ENCODE data around the gene ZNF780A. TPM values are rescaled to one million over a fixed set of nuclear protein-coding genes. Genes with fewer than 3 reads are reported as not detected.
"Not testable (repeated sequence)": the region's sequence is repeated elsewhere in the genome, so short reads cannot be mapped to it uniquely, and the experiment has no call there.

ZNF780A gene
- total RNA-seq, result 10 to 100 TPM; 14.3 to 15.4 (median 14.4) TPM

- peak; percentile 63 for DNase-seq
- Mint-ChIP-seq H3K4me1 (ENCODE audit: low read depth) (peaks cover 40% of the 10 kb centered on the region), H3K4me3 (peak within 1 kb of the TSS; percentile 100), H3K9me3 (peaks cover 4% of the 10 kb centered on the region), H3K36me3 (ENCODE audit: insufficient read depth) (peaks cover 13% of the 10 kb centered on the region), H3K27me3 (ENCODE audit: low read depth) (peaks cover 9% of the 10 kb centered on the region)
- peak; percentile 93 to 94 for ATAC-seq
Measured at GRCh38 chr19:40090241-40091204, at the start of gene ZNF780A. TSS of gene ZNF780A (minus strand) at chr19:40090943. CDS start at chr19:40084753, 6,190 bp downstream.

- H3K36me3 Mint-ChIP-seq (ENCODE audit: insufficient read depth), result no peaks in the 10 kb centered on the region
- peaks cover 5% of the 10 kb centered on the region for H3K27me3 Mint-ChIP-seq (ENCODE audit: low read depth)
- no peaks in the 10 kb centered on the region for H3K9me3 Mint-ChIP-seq
- no peak for DNase-seq
- H3K4me1 Mint-ChIP-seq (ENCODE audit: low read depth), result peaks cover 17% of the 10 kb centered on the region
- no peak overlapping the region for H3K4me3 Mint-ChIP-seq
- ATAC-seq, result no peak
Measured at GRCh38 chr19:40139533-40140287, 49.0 kb upstream of the ZNF780A start.

GRCh38 chr19:40136818-40137217 lies 46.1 kb upstream of the ZNF780A start:
- no peak for ATAC-seq
- peaks cover 2% of the 10 kb centered on the region for H3K4me1 Mint-ChIP-seq (ENCODE audit: low read depth)
- H3K4me3 Mint-ChIP-seq, result no peak overlapping the region
- H3K27me3 Mint-ChIP-seq (ENCODE audit: low read depth), result peaks cover 6% of the 10 kb centered on the region
- no peak for DNase-seq
- no peaks in the 10 kb centered on the region for H3K9me3 Mint-ChIP-seq
- H3K36me3 Mint-ChIP-seq (ENCODE audit: insufficient read depth), result no peaks in the 10 kb centered on the region

GRCh38 chr19:40134866-40135265 lies 44.1 kb upstream of the ZNF780A start:
- Mint-ChIP-seq H3K4me3 (no peak overlapping the region), H3K4me1 (ENCODE audit: low read depth) (peaks cover under 1% of the 10 kb centered on the region), H3K27me3 (ENCODE audit: low read depth) (peaks cover 11% of the 10 kb centered on the region), H3K9me3 (peaks cover 8% of the 10 kb centered on the region), H3K36me3 (ENCODE audit: insufficient read depth) (no peaks in the 10 kb centered on the region)
- DNase-seq, result no peak
- no peak for ATAC-seq

- no peak for DNase-seq
- H3K4me3 Mint-ChIP-seq, result no peak overlapping the region
- peaks cover 13% of the 10 kb centered on the region for H3K9me3 Mint-ChIP-seq
- H3K4me1 Mint-ChIP-seq (ENCODE audit: low read depth), result no peaks in the 10 kb centered on the region
- peaks cover 16% of the 10 kb centered on the region for H3K27me3 Mint-ChIP-seq (ENCODE audit: low read depth)
- no peaks in the 10 kb centered on the region for H3K36me3 Mint-ChIP-seq (ENCODE audit: insufficient read depth)
- no peak for ATAC-seq
Measured at GRCh38 chr19:40133491-40133890, 42.7 kb upstream of the ZNF780A start.

DNA sequence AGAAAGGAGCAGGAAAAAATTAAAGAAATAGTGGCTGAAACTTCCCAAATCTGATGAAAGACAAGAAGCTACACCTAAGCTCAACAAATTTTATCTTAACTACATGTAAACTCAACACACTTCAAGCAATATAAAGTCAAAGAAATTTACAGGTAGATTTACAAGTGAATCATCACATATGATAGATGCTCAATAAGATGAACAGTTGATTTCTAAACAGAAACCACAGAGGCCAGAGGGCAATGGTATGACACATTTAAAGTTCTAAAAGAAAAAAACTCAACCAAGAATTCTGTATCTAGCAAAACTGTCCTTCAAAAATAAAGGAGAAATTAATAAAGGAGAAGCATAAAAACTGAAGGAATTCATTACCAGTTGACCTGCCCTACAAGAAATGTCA lies 39.3 kb upstream of the ZNF780A start:
- Mint-ChIP-seq H3K9me3 (peaks cover 13% of the 10 kb centered on the region), H3K4me1 (ENCODE audit: low read depth) (no peaks in the 10 kb centered on the region), H3K4me3 (no peak overlapping the region), H3K36me3 (ENCODE audit: insufficient read depth) (no peaks in the 10 kb centered on the region), H3K27me3 (ENCODE audit: low read depth) (peaks cover 32% of the 10 kb centered on the region)
- DNase-seq (no peak), ATAC-seq (no peak)

- Mint-ChIP-seq H3K36me3 (ENCODE audit: insufficient read depth) (no peaks in the 10 kb centered on the region), H3K4me1 (ENCODE audit: low read depth) (no peaks in the 10 kb centered on the region), H3K9me3 (peaks cover 13% of the 10 kb centered on the region), H3K27me3 (ENCODE audit: low read depth) (peaks cover 34% of the 10 kb centered on the region), H3K4me3 (no peak overlapping the region)
- no peak for DNase-seq
- ATAC-seq, result no peak
Measured at GRCh38 chr19:40129425-40129824, 38.7 kb upstream of the ZNF780A start.

DNA sequence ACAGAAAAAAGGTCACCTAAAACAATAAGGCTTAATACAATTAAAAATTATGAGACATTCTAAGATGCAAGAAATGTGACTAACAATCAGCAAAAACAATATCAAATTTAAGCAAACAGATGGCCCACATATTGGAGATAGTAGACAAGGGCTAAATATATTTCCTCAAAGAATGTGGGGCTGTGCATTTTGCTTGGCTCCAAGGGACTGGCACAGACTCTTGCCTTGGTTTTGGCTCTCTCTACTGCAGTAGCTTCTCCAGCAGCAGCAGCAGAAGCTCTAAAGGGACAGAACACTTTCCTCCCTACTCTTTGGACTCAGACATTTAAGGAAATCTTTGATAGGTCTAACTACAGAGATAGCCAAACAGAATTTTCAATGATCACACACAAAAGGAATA lies 38.2 kb upstream of the ZNF780A start:
- no peak for DNase-seq
- Mint-ChIP-seq H3K4me3 (no peak overlapping the region), H3K27me3 (ENCODE audit: low read depth) (peaks cover 36% of the 10 kb centered on the region), H3K9me3 (peaks cover 13% of the 10 kb centered on the region), H3K4me1 (ENCODE audit: low read depth) (no peaks in the 10 kb centered on the region), H3K36me3 (ENCODE audit: insufficient read depth) (no peaks in the 10 kb centered on the region)
- no peak for ATAC-seq

DNA sequence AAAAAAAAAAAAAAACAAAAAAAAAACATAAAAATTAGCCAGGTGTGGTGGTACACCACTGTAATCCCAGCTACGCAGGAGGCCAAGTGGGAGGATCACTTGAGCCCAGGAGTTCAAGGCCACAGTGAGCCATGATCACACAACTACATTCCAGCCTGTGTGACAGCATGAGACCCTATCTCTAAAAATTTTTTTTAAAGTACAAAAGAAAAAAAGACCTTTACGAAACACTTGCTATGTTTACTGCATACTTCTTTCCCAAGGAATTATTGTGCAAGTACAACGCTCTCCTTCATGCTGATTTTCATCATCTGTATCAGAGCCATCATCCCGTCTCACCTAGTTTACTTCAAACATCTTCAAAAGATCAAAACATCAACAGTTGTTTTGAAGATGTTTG lies 28.6 kb upstream of the ZNF780A start:
- Mint-ChIP-seq H3K4me1 (ENCODE audit: low read depth) (no peaks in the 10 kb centered on the region), H3K4me3 (no peak overlapping the region), H3K36me3 (ENCODE audit: insufficient read depth) (no peaks in the 10 kb centered on the region), H3K9me3 (peaks cover 4% of the 10 kb centered on the region), H3K27me3 (ENCODE audit: low read depth) (peaks cover 16% of the 10 kb centered on the region)
- DNase-seq (no peak), ATAC-seq (no peak)

GRCh38 chr19:40118638-40119037 lies 27.9 kb upstream of the ZNF780A start:
- H3K27me3 Mint-ChIP-seq (ENCODE audit: low read depth), result peaks cover 13% of the 10 kb centered on the region
- not testable (repeated sequence) for H3K9me3 Mint-ChIP-seq; H3K4me3 Mint-ChIP-seq; H3K36me3 Mint-ChIP-seq (ENCODE audit: insufficient read depth); ATAC-seq; DNase-seq; H3K4me1 Mint-ChIP-seq (ENCODE audit: low read depth)

DNA sequence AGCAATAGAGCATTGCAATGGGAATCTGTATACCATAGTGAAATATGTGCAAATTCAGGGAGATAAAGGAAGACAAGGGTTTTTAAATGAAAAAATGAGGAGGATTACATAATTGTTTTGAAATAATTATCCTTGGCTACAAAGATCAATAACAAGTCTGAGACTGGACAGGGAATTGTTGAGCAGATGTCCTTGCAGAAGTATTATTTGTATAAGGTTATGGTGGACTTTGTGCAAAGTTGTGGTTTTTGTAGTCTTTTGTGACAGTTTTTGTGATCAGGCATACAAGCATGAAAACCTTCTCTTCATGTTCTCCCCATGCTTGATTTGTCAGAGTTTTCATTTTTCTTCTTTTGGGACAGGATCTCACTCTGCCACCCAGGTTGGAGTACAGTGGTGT lies 25.3 kb upstream of the ZNF780A start:
- ATAC-seq (no peak), DNase-seq (no peak)
- Mint-ChIP-seq H3K9me3 (peaks cover 5% of the 10 kb centered on the region), H3K4me1 (ENCODE audit: low read depth) (no peaks in the 10 kb centered on the region), H3K4me3 (no peak overlapping the region), H3K27me3 (ENCODE audit: low read depth) (peaks cover 11% of the 10 kb centered on the region), H3K36me3 (ENCODE audit: insufficient read depth) (no peaks in the 10 kb centered on the region)

- not testable (repeated sequence) for H3K27me3 Mint-ChIP-seq (ENCODE audit: low read depth); H3K9me3 Mint-ChIP-seq; ATAC-seq; H3K36me3 Mint-ChIP-seq (ENCODE audit: insufficient read depth); DNase-seq; H3K4me3 Mint-ChIP-seq; H3K4me1 Mint-ChIP-seq (ENCODE audit: low read depth)
Measured at GRCh38 chr19:40114119-40114518, 23.4 kb upstream of the ZNF780A start.

DNA sequence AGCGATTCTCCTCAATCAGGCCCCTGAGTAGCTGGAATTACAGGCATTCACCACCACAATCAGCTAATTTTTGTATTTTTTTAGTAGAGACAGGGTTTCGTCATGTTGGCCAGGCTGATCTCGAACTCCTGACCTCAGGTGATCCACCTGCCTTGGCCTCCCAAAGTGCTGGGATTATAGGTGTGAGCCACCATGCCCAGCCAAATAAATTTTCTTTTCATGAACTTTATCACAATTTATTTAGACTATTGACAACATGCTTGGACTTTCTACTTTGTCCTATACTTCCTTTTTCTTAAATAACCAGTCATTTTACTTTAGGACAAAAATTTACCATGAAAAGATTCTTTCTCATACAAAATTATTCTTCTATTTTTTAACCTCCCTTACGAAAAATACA lies 21.5 kb upstream of the ZNF780A start:
- not testable (repeated sequence) for H3K36me3 Mint-ChIP-seq (ENCODE audit: insufficient read depth); H3K9me3 Mint-ChIP-seq; DNase-seq; H3K27me3 Mint-ChIP-seq (ENCODE audit: low read depth); ATAC-seq; H3K4me1 Mint-ChIP-seq (ENCODE audit: low read depth); H3K4me3 Mint-ChIP-seq

DNA sequence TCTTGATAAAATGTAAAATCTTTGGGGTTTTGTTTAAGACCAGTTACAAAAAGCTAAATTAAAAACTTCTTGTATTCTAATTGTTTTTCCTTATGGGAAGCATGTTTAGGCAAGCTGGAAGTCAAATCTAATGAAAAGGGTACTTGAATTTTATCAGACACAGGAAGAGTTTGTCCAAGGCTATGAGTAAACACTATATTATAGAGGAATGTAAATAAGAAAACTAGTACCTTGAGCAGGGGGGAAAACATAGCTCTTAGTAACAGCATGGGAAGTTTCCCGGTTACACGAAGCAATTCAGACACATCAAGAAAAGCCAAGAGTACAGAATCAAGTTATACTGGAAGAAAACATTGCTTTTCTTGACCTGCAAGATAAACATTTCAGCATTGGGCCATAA lies 19.8 kb upstream of the ZNF780A start:
- Mint-ChIP-seq H3K4me1 (ENCODE audit: low read depth) (no peaks in the 10 kb centered on the region), H3K27me3 (ENCODE audit: low read depth) (peaks cover 2% of the 10 kb centered on the region), H3K36me3 (ENCODE audit: insufficient read depth) (no peaks in the 10 kb centered on the region), H3K9me3 (peaks cover 2% of the 10 kb centered on the region), H3K4me3 (no peak overlapping the region)
- no peak for ATAC-seq
- DNase-seq, result no peak
